ENCODE data around the gene VSTM5.

DNA sequence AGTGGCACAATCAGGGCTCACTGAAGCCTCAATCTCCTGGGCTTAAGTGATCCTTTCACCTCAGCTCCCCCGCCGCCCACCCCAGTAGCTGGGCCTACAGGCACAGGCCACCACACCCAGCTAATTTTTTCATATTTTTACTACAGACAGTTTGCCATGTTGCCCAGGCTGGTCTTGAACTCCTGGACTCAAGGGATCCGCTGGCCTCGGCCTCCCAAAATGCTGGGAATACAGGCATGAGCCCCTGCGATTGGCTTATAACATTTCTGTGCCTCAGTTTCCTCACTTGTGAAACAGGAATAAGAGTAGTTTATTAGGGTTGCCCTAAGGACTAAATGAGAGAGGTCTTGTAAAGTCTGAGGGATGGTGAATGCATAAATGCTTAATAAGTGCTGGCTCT lies 1.2 kb downstream of the VSTM5 start:
- TF ChIP-seq, protein P1, sequence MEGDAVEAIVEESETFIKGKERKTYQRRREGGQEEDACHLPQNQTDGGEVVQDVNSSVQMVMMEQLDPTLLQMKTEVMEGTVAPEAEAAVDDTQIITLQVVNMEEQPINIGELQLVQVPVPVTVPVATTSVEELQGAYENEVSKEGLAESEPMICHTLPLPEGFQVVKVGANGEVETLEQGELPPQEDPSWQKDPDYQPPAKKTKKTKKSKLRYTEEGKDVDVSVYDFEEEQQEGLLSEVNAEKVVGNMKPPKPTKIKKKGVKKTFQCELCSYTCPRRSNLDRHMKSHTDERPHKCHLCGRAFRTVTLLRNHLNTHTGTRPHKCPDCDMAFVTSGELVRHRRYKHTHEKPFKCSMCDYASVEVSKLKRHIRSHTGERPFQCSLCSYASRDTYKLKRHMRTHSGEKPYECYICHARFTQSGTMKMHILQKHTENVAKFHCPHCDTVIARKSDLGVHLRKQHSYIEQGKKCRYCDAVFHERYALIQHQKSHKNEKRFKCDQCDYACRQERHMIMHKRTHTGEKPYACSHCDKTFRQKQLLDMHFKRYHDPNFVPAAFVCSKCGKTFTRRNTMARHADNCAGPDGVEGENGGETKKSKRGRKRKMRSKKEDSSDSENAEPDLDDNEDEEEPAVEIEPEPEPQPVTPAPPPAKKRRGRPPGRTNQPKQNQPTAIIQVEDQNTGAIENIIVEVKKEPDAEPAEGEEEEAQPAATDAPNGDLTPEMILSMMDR (IDR thresholded peaks at IDR 0.05), result no peak
- TF ChIP-seq POLR2A (IDR thresholded peaks at IDR 0.05) (no peak), EP300 (IDR thresholded peaks at IDR 0.05) (no peak)
